Dermis blood vessel endothelial cell (primary cell): ENCODE results near the gene HRK. TPM values are rescaled to one million over a fixed set of nuclear protein-coding genes. Genes with fewer than 3 reads are reported as not detected.

Source experiments
- DNase-seq: peaks from one replicate; pipeline ENCODE4 v3.0.0; 2010
- total RNA-seq: library from RNA; depleted of rRNA; stranded (reverse); fragments of >200 nt; gene quantifications from 2 replicates; pipeline ENCODE4 v1.2.3, GENCODE V29; 2014

The HRK gene
- total RNA-seq: not detected in 2 replicates

GRCh38 chr12:116881325-116881876, at the start of gene HRK:
Gene HRK, minus strand, starts transcription at chr12:116881441. Its CDS starts 134 bp downstream, at chr12:116881307.
- DNase-seq: no peak

DNA sequence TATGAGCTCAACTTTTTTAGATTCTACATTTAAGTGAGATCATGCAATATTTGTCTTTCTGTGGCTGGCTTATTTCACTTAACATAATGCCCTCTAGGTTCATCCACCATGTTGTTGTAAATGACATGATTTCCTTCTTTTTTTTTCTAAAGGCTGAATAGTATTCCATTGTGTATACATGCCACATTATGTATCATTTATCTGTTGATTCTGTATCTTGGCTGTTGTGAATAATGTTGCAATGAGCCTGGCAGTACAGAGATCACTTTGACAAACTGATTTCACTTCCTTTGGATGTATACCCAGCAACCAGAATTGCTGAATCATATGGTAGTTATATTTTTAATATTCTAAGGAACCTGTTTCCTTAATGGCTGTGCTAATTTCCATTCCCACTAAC, 48.6 kb upstream of the HRK start:
- DNase-seq: no peak

- DNase-seq: no peak
These were observed 47.3 kb upstream of the HRK start for GRCh38 chr12:116928504-116928903.

GRCh38 chr12:116927244-116927940, 46.2 kb upstream of the HRK start:
- DNase-seq: no peak

GRCh38 chr12:116926283-116927243, 45.3 kb upstream of the HRK start:
- DNase-seq: no peak

- peak; percentile 82 for DNase-seq
These were observed 43.6 kb upstream of the HRK start for GRCh38 chr12:116924558-116925453.

GRCh38 chr12:116922194-116922897, 41.1 kb upstream of the HRK start:
- DNase-seq: no peak

- no peak for DNase-seq
These were observed 39.7 kb upstream of the HRK start for GRCh38 chr12:116920939-116921338.

DNA sequence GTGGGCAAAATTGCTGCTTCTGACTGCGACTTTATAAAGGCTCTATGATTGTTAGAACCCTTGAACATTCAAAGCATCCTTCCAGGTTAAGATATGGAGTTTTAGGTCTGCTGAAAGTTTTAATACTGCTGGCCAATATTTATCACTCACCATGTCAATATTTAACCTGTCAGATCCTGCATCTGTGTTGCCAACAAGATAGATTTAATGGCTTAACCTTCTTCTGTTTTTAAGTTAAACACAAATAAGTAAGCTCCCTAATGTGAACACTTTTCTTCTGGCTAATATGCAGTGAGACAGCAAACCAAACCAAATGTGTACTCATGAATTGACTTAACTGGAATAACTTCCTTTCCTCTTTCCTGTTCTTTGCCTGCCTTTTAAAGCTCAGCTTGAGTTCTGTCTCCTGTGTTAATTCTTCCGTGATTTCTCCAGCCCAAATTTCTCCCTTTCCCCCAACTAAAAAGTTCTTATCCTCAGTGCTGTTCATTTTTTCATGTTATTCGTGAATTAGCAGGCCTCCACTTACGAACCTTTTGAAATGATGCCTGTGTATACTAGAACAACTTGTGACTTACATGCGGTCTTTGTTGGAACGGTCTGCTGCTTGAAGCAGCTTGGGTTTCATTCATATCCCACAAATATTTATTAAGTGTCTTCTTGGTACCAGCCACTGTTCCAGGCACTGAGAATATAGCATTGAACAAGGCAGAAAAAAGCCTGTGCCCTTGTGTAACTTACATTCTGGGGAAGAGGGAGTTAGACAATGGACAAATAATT, 38.7 kb upstream of the HRK start:
- no peak for DNase-seq

DNA sequence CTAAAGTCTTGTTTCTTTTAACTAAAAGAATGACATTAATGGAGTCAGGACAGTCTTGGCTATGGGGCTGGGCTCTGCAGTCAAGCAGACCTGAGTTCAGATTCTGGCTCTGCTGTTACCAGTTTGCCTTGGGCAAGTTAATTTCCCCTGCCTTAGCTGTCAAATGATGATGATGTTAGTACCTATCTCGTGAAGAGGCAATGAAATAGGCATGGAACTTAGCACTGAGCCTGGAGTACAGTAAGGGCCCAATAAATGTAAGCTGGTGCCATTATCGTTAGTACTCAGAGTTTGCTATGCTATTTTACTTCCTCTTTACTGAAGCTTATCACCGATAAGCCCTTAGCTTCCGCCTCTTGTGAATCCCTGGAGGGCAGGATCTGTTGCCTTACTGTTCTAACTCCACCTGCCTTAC, 38.0 kb upstream of the HRK start:
- peak; percentile 18 for DNase-seq

- no peak for DNase-seq
These were observed 37.2 kb upstream of the HRK start for GRCh38 chr12:116918464-116918863.

DNA sequence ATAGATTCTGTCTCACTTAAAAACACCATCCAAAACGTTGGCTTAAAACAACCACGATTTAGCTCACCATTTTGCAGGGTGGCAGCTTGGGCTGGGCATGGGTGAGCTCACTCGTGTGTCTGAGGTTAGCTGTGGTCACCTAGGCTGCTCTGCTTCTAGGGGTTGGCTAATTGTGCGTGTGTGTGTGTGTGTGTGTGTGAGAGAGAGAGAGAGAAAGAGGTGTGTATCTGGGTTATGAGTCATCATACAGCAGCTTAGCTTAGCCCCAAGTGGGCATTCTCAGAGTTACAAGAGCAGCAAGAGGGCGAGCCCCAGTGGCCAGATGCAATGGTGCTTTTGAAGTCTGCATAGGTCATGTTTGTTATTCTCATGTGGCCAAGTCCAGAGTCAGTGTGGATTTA, 35.5 kb upstream of the HRK start:
- peak; percentile 74 for DNase-seq

DNA sequence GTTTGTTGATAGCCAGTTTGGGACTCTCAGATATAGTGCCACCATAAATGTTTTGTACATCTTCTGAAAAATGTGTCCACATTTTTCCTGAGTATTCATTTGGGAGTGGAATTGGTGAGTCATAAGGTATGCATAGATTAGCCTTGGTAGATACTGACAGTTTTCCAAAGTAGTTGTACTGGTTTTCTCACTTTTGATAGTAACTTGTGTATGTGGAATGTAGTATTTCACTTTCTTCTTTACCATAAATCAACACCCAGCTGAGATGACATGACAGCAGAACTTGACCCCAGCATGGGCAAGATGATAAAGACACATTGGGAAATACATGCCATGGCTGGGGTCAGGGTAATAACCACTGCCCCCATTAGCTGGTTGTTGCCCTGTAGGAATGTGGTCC, 34.9 kb upstream of the HRK start:
- peak; percentile 20 for DNase-seq

DNA sequence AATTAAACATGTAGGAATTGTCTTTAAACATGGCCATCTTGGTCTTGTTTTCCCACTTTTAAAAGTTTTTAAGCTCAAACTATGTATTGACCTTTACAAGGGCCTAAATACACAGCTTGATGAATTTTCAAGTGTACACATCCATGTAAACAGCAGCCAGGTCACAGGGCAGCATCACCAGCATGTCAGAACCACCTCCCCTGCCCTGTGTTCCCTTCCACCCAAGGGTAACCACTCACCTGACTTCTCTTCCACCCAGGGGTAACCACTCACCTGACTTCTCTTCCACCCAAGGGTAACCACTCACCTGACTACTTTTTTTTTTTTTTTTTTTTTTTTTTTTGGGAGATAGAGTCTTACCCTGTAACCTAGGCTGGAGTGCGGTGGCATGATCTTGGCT, 34.1 kb upstream of the HRK start:
- DNase-seq: no peak

GRCh38 chr12:116910645-116911451, 29.6 kb upstream of the HRK start, which contains the start of gene FBXW8:
Gene FBXW8, plus strand, starts transcription at chr12:116910950. Its CDS starts 88 bp downstream, at chr12:116911038.
- peak; percentile 79 for DNase-seq

DNA sequence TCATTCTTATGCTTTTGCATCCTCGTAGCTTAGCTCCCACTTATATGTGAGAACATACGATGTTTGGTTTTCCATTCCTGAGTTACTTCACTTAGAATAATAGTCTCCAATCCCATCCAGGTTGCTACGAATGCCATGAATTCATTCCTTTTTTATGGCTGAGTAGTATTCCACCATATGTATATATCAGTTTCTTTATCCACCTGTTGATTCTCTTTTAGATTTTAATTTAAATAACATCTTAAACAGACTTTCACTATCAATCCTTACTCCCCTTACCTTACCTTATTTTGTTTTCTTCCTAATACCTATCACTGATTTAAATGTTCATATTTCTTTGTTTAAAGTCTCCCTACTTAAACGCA, 29.0 kb upstream of the HRK start:
- DNase-seq: no peak

- no peak for DNase-seq
These were observed 25.0 kb upstream of the HRK start for GRCh38 chr12:116906285-116906684.

DNA sequence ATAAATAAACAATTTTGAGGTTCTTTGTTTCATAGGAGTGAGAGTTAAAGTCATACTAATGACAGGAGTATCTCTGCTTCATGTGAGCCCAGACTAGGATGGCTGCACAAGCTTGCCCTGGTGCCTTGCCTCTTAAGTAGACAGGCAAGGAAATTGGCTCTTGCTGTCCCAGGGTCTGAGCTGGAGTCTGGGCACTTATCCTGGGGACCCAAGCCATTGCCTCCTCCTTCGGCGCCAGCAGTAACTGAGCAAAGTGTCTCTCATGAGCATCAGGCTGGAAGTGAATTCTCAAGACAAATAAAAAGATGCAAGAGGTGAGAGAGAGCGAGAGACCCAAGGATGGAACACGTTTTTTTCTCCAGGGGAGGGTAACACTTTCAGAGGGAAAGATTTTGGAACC, 22.6 kb upstream of the HRK start:
- no peak for DNase-seq

DNA sequence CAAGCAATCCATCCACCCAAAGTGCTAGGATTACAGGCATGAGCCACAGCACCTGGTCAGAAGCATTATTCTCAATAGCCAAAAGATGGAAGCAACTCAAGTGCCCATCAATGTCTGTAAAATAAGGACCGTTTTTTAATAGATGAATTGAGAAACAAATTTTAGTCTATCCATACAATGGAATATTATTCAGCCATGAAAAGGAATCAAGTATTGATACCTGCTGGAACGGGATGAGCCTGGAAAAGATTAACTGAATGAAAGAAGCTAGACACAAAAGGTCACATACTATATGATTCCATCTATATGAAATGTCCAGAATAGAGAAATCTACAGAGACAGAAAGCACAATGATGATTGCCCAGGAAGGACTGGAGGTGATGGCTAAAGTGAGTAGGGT, 20.4 kb upstream of the HRK start:
- DNase-seq: no peak

GRCh38 chr12:116898669-116899068, 17.4 kb upstream of the HRK start:
- DNase-seq: no peak
